Endothelial cell of umbilical vein (primary cell): ENCODE results near the gene GRIA1. TPM values are rescaled to one million over a fixed set of nuclear protein-coding genes. Genes with fewer than 3 reads are reported as not detected.

ENCODE experiments used
- BruUV-seq: library from RNA; stranded (reverse); fragments of 400-500 nt; replicated peaks from 2 replicates; lab custom pipeline; 2021; lab: Mats Ljungman, UMichigan
- CTCF ChIA-PET: fragments of 300-600, 350-600 bp; sonication (Branson Sonifier 250); formaldehyde crosslinking; loops from one replicate; lab custom pipeline; 2021; ENCODE audit warnings: antibody characterized with exemption, inconsistent platforms; lab: Charles Lee
- POLR2A ChIA-PET: fragments of 300-600, 350-600 bp; sonication (Branson Sonifier 250); formaldehyde crosslinking; loops from one replicate; lab custom pipeline; 2021; ENCODE audit warnings: antibody characterized with exemption, inconsistent platforms; lab: Charles Lee
- DNase-seq: peaks from one replicate; pipeline ENCODE4 v3.0.0-alpha.2; 2011; ENCODE audit warnings: low read depth, low spot score
- FAIRE-seq: peaks from 2 replicates; lab custom pipeline; 2011; peaks lifted over from hg19 to GRCh38; lab: Jason Lieb, UNC
- H2AFZ ChIP-seq: 2 replicates; pipeline ENCODE4 v1.6.0; 2012; ENCODE audit warnings: low read depth, low read length, control low read depth, inconsistent platforms
- H3K27ac ChIP-seq: 2 replicates; pipeline ENCODE4 v1.5.1; 2011; ENCODE audit warnings: low read depth, mild to moderate bottlenecking, control low read depth, low read length, moderate library complexity; ENCODE audit not compliant: insufficient read depth
- H3K27me3 ChIP-seq, 2 experiments: 2 replicates each; pipeline versions ENCODE4 v1.6.0 to v1.6.1; 2011; ENCODE audit warnings: low read length in 2 of 2, mixed read lengths in 1 of 2; ENCODE audit not compliant: control insufficient read depth in 2 of 2, insufficient read depth in 2 of 2
- H3K36me3 ChIP-seq, 2 experiments: 2 replicates in 1 of 2; 3 replicates in 1 of 2; pipeline ENCODE4 v1.5.1; 2011; ENCODE audit warnings: low read length in 2 of 2, mild to moderate bottlenecking in 1 of 2, moderate library complexity in 1 of 2; ENCODE audit not compliant: control insufficient read depth in 2 of 2, insufficient read depth in 2 of 2; ENCODE audit errors: extremely low read depth in 1 of 2
- H3K4me1 ChIP-seq: 3 replicates; pipeline ENCODE4 v1.5.1; 2011; ENCODE audit warnings: mild to moderate bottlenecking, low read length; ENCODE audit not compliant: control insufficient read depth, insufficient read depth; ENCODE audit errors: extremely low read depth
- H3K4me2 ChIP-seq: 2 replicates; pipeline ENCODE4 v1.6.1; 2011; ENCODE audit warnings: low read length, control low read depth, mixed read lengths; ENCODE audit not compliant: insufficient read depth
- H3K4me3 ChIP-seq, 3 experiments: fragments of 200-600 bp in 1 of 3; sonication (generic), shearing (Covaris generic) in 1 of 3; replicated peaks in 1 of 3; 2 replicates each; pipeline ENCODE4 v1.5.1; 2011 to 2016; ENCODE audit warnings: control low read depth in 3 of 3, low read length in 3 of 3, mild to moderate bottlenecking in 2 of 3, inconsistent platforms in 1 of 3, low read depth in 1 of 3, moderate library complexity in 1 of 3; ENCODE audit not compliant: insufficient read depth in 1 of 3
- H3K79me2 ChIP-seq: 2 replicates; pipeline ENCODE4 v1.6.0; 2012; ENCODE audit warnings: low read length, inconsistent platforms; ENCODE audit not compliant: control insufficient read depth, insufficient read depth
- H3K9ac ChIP-seq: replicated peaks from 2 replicates; pipeline ENCODE3; 2011; ENCODE audit warnings: low read length, control low read depth; ENCODE audit not compliant: insufficient read depth; ENCODE audit errors: extremely low read depth
- H3K9me1 ChIP-seq: replicated peaks from 3 replicates; pipeline ENCODE4 v1.6.0; 2011; ENCODE audit warnings: mild to moderate bottlenecking, low read length; ENCODE audit not compliant: control insufficient read depth, insufficient read depth; ENCODE audit errors: extremely low read depth
- H3K9me3 ChIP-seq: replicated peaks from 2 replicates; pipeline ENCODE4 v1.5.1; 2012; ENCODE audit warnings: low read length, inconsistent platforms; ENCODE audit not compliant: control insufficient read depth, insufficient read depth
- H4K20me1 ChIP-seq: replicated peaks from 2 replicates; pipeline ENCODE3; 2011; ENCODE audit warnings: mild to moderate bottlenecking, low read length; ENCODE audit not compliant: control insufficient read depth, insufficient read depth; ENCODE audit errors: extremely low read depth
- EZH2 ChIP-seq: IDR thresholded peaks from 2 replicates; pipeline ENCODE4 v1.6.1; 2012; ENCODE audit warnings: borderline replicate concordance, low read depth, mild to moderate bottlenecking, moderate library complexity, low read length, inconsistent platforms; ENCODE audit not compliant: severe bottlenecking
- FOS ChIP-seq: IDR thresholded peaks from 2 replicates; pipeline ENCODE4 v1.6.1; 2011; ENCODE audit warnings: mild to moderate bottlenecking, low read length, moderate library complexity, borderline replicate concordance; ENCODE audit not compliant: insufficient read depth
- GATA2 ChIP-seq: IDR thresholded peaks from 2 replicates; pipeline ENCODE4 v1.7.0; 2011; ENCODE audit warnings: low read depth, mild to moderate bottlenecking, moderate library complexity, mixed read lengths, low read length; ENCODE audit not compliant: insufficient read length, insufficient read depth
- JUN ChIP-seq: IDR thresholded peaks from 2 replicates; pipeline ENCODE4 v1.6.1; 2011; ENCODE audit warnings: borderline replicate concordance, low read depth; ENCODE audit not compliant: insufficient read length, insufficient read depth
- MYC ChIP-seq: IDR thresholded peaks from one replicate; pipeline ENCODE4 v1.6.1; 2011; ENCODE audit warnings: mild to moderate bottlenecking, low read depth, low read length
- POLR2A ChIP-seq: IDR thresholded peaks from 2 replicates; pipeline ENCODE4 v1.6.1; 2012; ENCODE audit warnings: low read depth, mild to moderate bottlenecking, control low read depth, low read length
- POLR2AphosphoS5 ChIP-seq: IDR thresholded peaks from 2 replicates; pipeline ENCODE4 v1.6.1; 2012; ENCODE audit warnings: low read depth, mild to moderate bottlenecking, control low read depth, low read length, moderate library complexity; ENCODE audit not compliant: insufficient read depth
- dilution Hi-C: fragments of 300-500 bp; cut with MboI; formaldehyde crosslinking; loops from one replicate; pipeline ENCODE4 v1.15.0; 2019; ENCODE audit warnings: low sequenced_read_pairs; ENCODE audit not compliant: extremely low pct_ligation_motif_present
- intact Hi-C: fragments of 100-400 bp; cut with micrococcal nuclease; formaldehyde crosslinking; loops from one replicate; pipeline ENCODE4 v1.10.0; 2022
- polyA plus RNA-seq, 4 experiments: library from polyadenylated mRNA; depleted of rRNA in 3 of 4; stranded (reverse) in 3 of 4; unstranded in 1 of 4; fragments of >200 nt; gene quantifications; 2 replicates each; pipeline versions ENCODE4 v1.2.1 to v1.2.3, GENCODE V29; 2011 to 2012; ENCODE audit warnings: missing spikeins in 1 of 4
- total RNA-seq: library from RNA; stranded (reverse); gene quantifications from 2 replicates; pipeline ENCODE4 v1.2.3, GENCODE V29; 2021
- TF ChIP-seq, protein P1 (sequence below): IDR thresholded peaks from 2 replicates; pipeline ENCODE4 v1.6.1; 2011; ENCODE audit not compliant: insufficient read depth, insufficient read length
- TF ChIP-seq, protein P2 (sequence below), 2 donors: IDR thresholded peaks; 1 replicate in 1 of 2; 2 replicates in 1 of 2; pipeline ENCODE4 v1.5.1; 2011; ENCODE audit warnings: low read length in 2 of 2, mild to moderate bottlenecking in 2 of 2, moderate library complexity in 2 of 2, control low read depth in 1 of 2, inconsistent platforms in 1 of 2, low read depth in 1 of 2; ENCODE audit not compliant: insufficient read depth in 1 of 2; ENCODE audit errors: extremely low read depth in 1 of 2

The GRIA1 gene
- total and polyA plus RNA-seq, 2 donors (not counting 3 experiments of a cell fraction or from before 2014, with no cell fraction given) = not detected

DNA sequence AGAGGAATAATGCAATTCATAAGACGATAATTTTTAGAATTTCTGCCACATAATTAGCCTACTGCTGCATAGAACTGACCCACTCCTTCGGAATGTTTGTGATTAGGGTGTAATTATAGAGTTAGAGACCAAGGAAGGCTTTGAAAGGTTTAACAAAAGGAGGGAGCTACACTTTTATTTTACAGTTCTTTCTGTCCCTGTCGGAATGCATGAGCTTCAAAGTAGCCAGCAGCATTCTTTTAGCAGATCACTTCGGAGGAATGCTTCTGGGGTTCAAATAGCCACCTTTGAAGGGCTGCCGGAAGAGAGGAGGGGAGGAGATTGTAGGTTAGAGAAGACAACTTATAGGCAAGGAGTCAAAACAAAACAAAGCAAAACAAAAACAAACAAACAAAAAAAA is 168.1 kb downstream of the GRIA1 start:
- TF ChIP-seq, protein P1, sequence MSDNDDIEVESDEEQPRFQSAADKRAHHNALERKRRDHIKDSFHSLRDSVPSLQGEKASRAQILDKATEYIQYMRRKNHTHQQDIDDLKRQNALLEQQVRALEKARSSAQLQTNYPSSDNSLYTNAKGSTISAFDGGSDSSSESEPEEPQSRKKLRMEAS = no peak
- TF ChIP-seq POLR2A = no peak
- TF ChIP-seq JUN = no peak
- TF ChIP-seq, protein P2, sequence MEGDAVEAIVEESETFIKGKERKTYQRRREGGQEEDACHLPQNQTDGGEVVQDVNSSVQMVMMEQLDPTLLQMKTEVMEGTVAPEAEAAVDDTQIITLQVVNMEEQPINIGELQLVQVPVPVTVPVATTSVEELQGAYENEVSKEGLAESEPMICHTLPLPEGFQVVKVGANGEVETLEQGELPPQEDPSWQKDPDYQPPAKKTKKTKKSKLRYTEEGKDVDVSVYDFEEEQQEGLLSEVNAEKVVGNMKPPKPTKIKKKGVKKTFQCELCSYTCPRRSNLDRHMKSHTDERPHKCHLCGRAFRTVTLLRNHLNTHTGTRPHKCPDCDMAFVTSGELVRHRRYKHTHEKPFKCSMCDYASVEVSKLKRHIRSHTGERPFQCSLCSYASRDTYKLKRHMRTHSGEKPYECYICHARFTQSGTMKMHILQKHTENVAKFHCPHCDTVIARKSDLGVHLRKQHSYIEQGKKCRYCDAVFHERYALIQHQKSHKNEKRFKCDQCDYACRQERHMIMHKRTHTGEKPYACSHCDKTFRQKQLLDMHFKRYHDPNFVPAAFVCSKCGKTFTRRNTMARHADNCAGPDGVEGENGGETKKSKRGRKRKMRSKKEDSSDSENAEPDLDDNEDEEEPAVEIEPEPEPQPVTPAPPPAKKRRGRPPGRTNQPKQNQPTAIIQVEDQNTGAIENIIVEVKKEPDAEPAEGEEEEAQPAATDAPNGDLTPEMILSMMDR (IDR thresholded peaks at IDR 0.05; ENCODE audit: extremely low read depth in 1 of 2, insufficient read depth in 1 of 2, low read depth in 1 of 2, low read length in 2 of 2) = no peak
- TF ChIP-seq FOS = no peak
- no peak for TF ChIP-seq GATA2
- no peak for TF ChIP-seq MYC
- no peak for TF ChIP-seq POLR2AphosphoS5
- TF ChIP-seq EZH2 = no peak
- Histone ChIP-seq H3K27ac (no peak overlapping the region), H3K4me3 (no peak overlapping the region), H3K36me3 (no peaks in the 10 kb centered on the region), H3K27me3 (no peaks in the 10 kb centered on the region), H3K4me2 (no peak overlapping the region), H3K79me2 (no peaks in the 10 kb centered on the region), H3K9me1 (no peaks in the 10 kb centered on the region), H2AFZ (no peak overlapping the region), H4K20me1 (no peaks in the 10 kb centered on the region), H3K4me1 (no peaks in the 10 kb centered on the region), H3K9ac (no peak overlapping the region), H3K9me3 (no peaks in the 10 kb centered on the region)
- ChIA-PET POLR2A (no interaction called here), CTCF (no interaction called here)
- no peak for DNase-seq
- intact Hi-C loops (no loop called here), dilution Hi-C loops (no loop called here)
- BruUV-seq = no TSS peak
- no peak for FAIRE-seq
